HG03135 (cell line): ENCODE measurements around the gene HVCN1.
"Not testable (repeated sequence)": the region's sequence is repeated elsewhere in the genome, so short reads cannot be mapped to it uniquely, and the experiment has no call there.

Experiments
- ATAC-seq: cut with Tn5 transposase; IDR thresholded peaks from one replicate; pipeline ENCODE4 v1.9.1; 2021; ENCODE audit warnings: mild to moderate bottlenecking, moderate library complexity; ENCODE audit not compliant: unreplicated experiment

Gene HVCN1

GRCh38 chr12:110668480-110669192, 20.3 kb downstream of the HVCN1 start:
- ATAC-seq, result no peak

- no peak for ATAC-seq
Observed at GRCh38 chr12:110667671-110668070, 21.2 kb downstream of the HVCN1 start.

- ATAC-seq, result no peak
Observed at GRCh38 chr12:110666892-110667291, 22.0 kb downstream of the HVCN1 start.

GRCh38 chr12:110661337-110661972, 27.5 kb downstream of the HVCN1 start:
- ATAC-seq, result peak; percentile 87

GRCh38 chr12:110658878-110659277, 30.0 kb downstream of the HVCN1 start:
- ATAC-seq, result no peak

- ATAC-seq, result no peak
Observed at GRCh38 chr12:110658242-110658641, 30.7 kb downstream of the HVCN1 start.

GRCh38 chr12:110657747-110658146, 31.2 kb downstream of the HVCN1 start:
- no peak for ATAC-seq

- no peak for ATAC-seq
Observed at GRCh38 chr12:110656071-110656655, 32.8 kb downstream of the HVCN1 start.

GRCh38 chr12:110654238-110654637, 34.7 kb downstream of the HVCN1 start:
- ATAC-seq, result not testable (repeated sequence)

- ATAC-seq, result no peak
Observed at GRCh38 chr12:110649341-110649847, 39.5 kb downstream of the HVCN1 start.

- no peak for ATAC-seq
Observed at GRCh38 chr12:110647631-110648040, 41.3 kb downstream of the HVCN1 start.

- no peak for ATAC-seq
Observed at GRCh38 chr12:110641521-110641920, 47.4 kb downstream of the HVCN1 start.

- ATAC-seq, result no peak
Observed at GRCh38 chr12:110640275-110641025, 48.5 kb downstream of the HVCN1 start.

- ATAC-seq, result no peak
Observed at GRCh38 chr12:110639336-110640141, 49.4 kb downstream of the HVCN1 start.

GRCh38 chr12:110638796-110639195, 50.1 kb downstream of the HVCN1 start:
- no peak for ATAC-seq

GRCh38 chr12:110637869-110638441, 51.0 kb downstream of the HVCN1 start:
- no peak for ATAC-seq

GRCh38 chr12:110636516-110636915, 52.4 kb downstream of the HVCN1 start:
- no peak for ATAC-seq

- no peak for ATAC-seq
Observed at GRCh38 chr12:110635055-110635454, 53.9 kb downstream of the HVCN1 start.

- ATAC-seq, result no peak
Observed at GRCh38 chr12:110627500-110628195, 61.3 kb downstream of the HVCN1 start.
